Activated T-cell treated with anti-CD3 and anti-CD28 coated beads for 1 hour (primary cell): ENCODE results near the gene FSTL4.

Source experiments
- DNase-seq: peaks from one replicate; pipeline ENCODE4 v3.0.0-alpha.2; 2020; ENCODE audit warnings: low read depth

The FSTL4 gene

GRCh38 chr5:133241179-133242092 is 370.9 kb downstream of the FSTL4 start:
- DNase-seq = no peak

- DNase-seq = no peak
Measured at GRCh38 chr5:133240425-133241091, 371.8 kb downstream of the FSTL4 start.

GRCh38 chr5:133238426-133239205 is 373.7 kb downstream of the FSTL4 start:
- DNase-seq = no peak

GRCh38 chr5:133236976-133237375 is 375.4 kb downstream of the FSTL4 start:
- DNase-seq = no peak

GRCh38 chr5:133236541-133236951 is 375.8 kb downstream of the FSTL4 start:
- DNase-seq = no peak

- no peak for DNase-seq
Measured at GRCh38 chr5:133235696-133236426, 376.5 kb downstream of the FSTL4 start.

- no peak for DNase-seq
Measured at GRCh38 chr5:133234911-133235310, 377.4 kb downstream of the FSTL4 start.

- no peak for DNase-seq
Measured at GRCh38 chr5:133234273-133234672, 378.1 kb downstream of the FSTL4 start.

- DNase-seq = no peak
Measured at GRCh38 chr5:133233616-133234015, 378.7 kb downstream of the FSTL4 start.

GRCh38 chr5:133232911-133233310 is 379.4 kb downstream of the FSTL4 start:
- no peak for DNase-seq

- DNase-seq = no peak
Measured at GRCh38 chr5:133232435-133232834, 379.9 kb downstream of the FSTL4 start.

GRCh38 chr5:133232011-133232410 is 380.3 kb downstream of the FSTL4 start:
- DNase-seq = no peak

GRCh38 chr5:133230823-133231578 is 381.3 kb downstream of the FSTL4 start:
- no peak for DNase-seq

GRCh38 chr5:133229931-133230664 is 382.2 kb downstream of the FSTL4 start:
- DNase-seq = no peak

- no peak for DNase-seq
Measured at GRCh38 chr5:133228316-133228715, 384.0 kb downstream of the FSTL4 start.

GRCh38 chr5:133227897-133228296 is 384.4 kb downstream of the FSTL4 start:
- no peak for DNase-seq

- no peak for DNase-seq
Measured at GRCh38 chr5:133227082-133227481, 385.3 kb downstream of the FSTL4 start.

GRCh38 chr5:133226186-133226585 is 386.2 kb downstream of the FSTL4 start:
- no peak for DNase-seq

- no peak for DNase-seq
Measured at GRCh38 chr5:133225671-133226152, 386.6 kb downstream of the FSTL4 start.

- no peak for DNase-seq
Measured at GRCh38 chr5:133222979-133223378, 389.4 kb downstream of the FSTL4 start.
